Neural crest cell (in vitro differentiated cells): ENCODE data around the gene SLC9A9. TPM values are rescaled to one million over a fixed set of nuclear protein-coding genes. Genes with fewer than 3 reads are reported as not detected.
A peak's percentile ranks its signal among the peaks of the same experiment; 100 is the strongest.

Source experiments
- DNase-seq: peaks from one replicate; pipeline ENCODE4 v3.0.0; 2021; ENCODE audit warnings: low read depth, mixed read lengths, low spot score
- H3K27ac Mint-ChIP-seq: one replicate; pipeline ENCODE4 v1.8.0; 2021; ENCODE audit warnings: mild to moderate bottlenecking, mixed read lengths; ENCODE audit not compliant: unreplicated experiment
- H3K27me3 Mint-ChIP-seq: 2 replicates; pipeline ENCODE4 v1.8.0; 2021; ENCODE audit warnings: low read depth, mild to moderate bottlenecking, mixed read lengths
- H3K36me3 Mint-ChIP-seq: 2 replicates; pipeline ENCODE4 v1.8.0; 2021; ENCODE audit warnings: low read depth, mild to moderate bottlenecking, mixed read lengths
- H3K4me1 Mint-ChIP-seq: 2 replicates; pipeline ENCODE4 v1.8.0; 2021; ENCODE audit warnings: mixed read lengths
- H3K4me3 Mint-ChIP-seq: one replicate; pipeline ENCODE4 v1.8.0; 2021; ENCODE audit warnings: mild to moderate bottlenecking, mixed read lengths
- H3K9me3 Mint-ChIP-seq: 2 replicates; pipeline ENCODE4 v1.8.0; 2021; ENCODE audit warnings: mixed read lengths
- CTCF ChIP-seq: fragments of 200-600 bp; sonication (generic); conservative IDR thresholded peaks from 2 replicates; pipeline ENCODE4 v1.5.0; 2021; ENCODE audit warnings: antibody characterized with exemption, mild to moderate bottlenecking
- total RNA-seq: library from RNA; stranded (reverse); gene quantifications from 2 replicates; pipeline ENCODE4 v1.2.1, GENCODE V29; 2021

The SLC9A9 gene
- total RNA-seq, 1 donor from 2014 or later = 0.56 TPM

- DNase-seq = no peak
- TF ChIP-seq CTCF = no peak
Measured at GRCh38 chr3:143824735-143825385, 23.4 kb downstream of the SLC9A9 start.

GRCh38 chr3:143822798-143823197 lies 25.5 kb downstream of the SLC9A9 start:
- H3K36me3 Mint-ChIP-seq = no peaks in the 10 kb centered on the region

More at GRCh38 chr3:143824735-143825385, 23.4 kb downstream of the SLC9A9 start:
- Mint-ChIP-seq H3K4me3 (no peak overlapping the region), H3K27ac (no peak overlapping the region), H3K36me3 (no peaks in the 10 kb centered on the region), H3K9me3 (peaks cover 7% of the 10 kb centered on the region), H3K27me3 (no peaks in the 10 kb centered on the region), H3K4me1 (no peaks in the 10 kb centered on the region)

GRCh38 chr3:143822374-143822773 lies 25.9 kb downstream of the SLC9A9 start:
- H3K4me3 Mint-ChIP-seq = no peak overlapping the region
- H3K36me3 Mint-ChIP-seq = no peaks in the 10 kb centered on the region
- no peaks in the 10 kb centered on the region for H3K4me1 Mint-ChIP-seq
- no peak overlapping the region for H3K27ac Mint-ChIP-seq
- H3K9me3 Mint-ChIP-seq = peaks cover 7% of the 10 kb centered on the region
- no peaks in the 10 kb centered on the region for H3K27me3 Mint-ChIP-seq
- no peak for TF ChIP-seq CTCF
- DNase-seq = no peak

More at GRCh38 chr3:143822798-143823197, 25.5 kb downstream of the SLC9A9 start:
- H3K4me1 Mint-ChIP-seq = no peaks in the 10 kb centered on the region
- H3K9me3 Mint-ChIP-seq = peaks cover 7% of the 10 kb centered on the region
- no peak for DNase-seq
- H3K27ac Mint-ChIP-seq = peak overlapping the region; percentile 15
- no peak overlapping the region for H3K4me3 Mint-ChIP-seq
- H3K27me3 Mint-ChIP-seq = no peaks in the 10 kb centered on the region
- TF ChIP-seq CTCF = no peak

- DNase-seq = no peak
- Mint-ChIP-seq H3K4me3 (no peak overlapping the region), H3K36me3 (no peaks in the 10 kb centered on the region), H3K4me1 (no peaks in the 10 kb centered on the region), H3K9me3 (peaks cover 7% of the 10 kb centered on the region), H3K27ac (no peak overlapping the region), H3K27me3 (no peaks in the 10 kb centered on the region)
- no peak for TF ChIP-seq CTCF
Measured at GRCh38 chr3:143821862-143822261, 26.4 kb downstream of the SLC9A9 start.

GRCh38 chr3:143820466-143821221 lies 27.6 kb downstream of the SLC9A9 start:
- Mint-ChIP-seq H3K36me3 (no peaks in the 10 kb centered on the region), H3K4me3 (no peak overlapping the region), H3K9me3 (peaks cover 2% of the 10 kb centered on the region), H3K4me1 (no peaks in the 10 kb centered on the region), H3K27me3 (no peaks in the 10 kb centered on the region), H3K27ac (no peak overlapping the region)
- TF ChIP-seq CTCF = no peak
- no peak for DNase-seq
